ENCODE measurements around the gene MCF2.

GRCh38 chrX:139639253-139639652 lies 68.7 kb downstream of the MCF2 start:
- TF ChIP-seq CTCF (IDR thresholded peaks at IDR 0.05) (no peak), EP300 (IDR thresholded peaks at IDR 0.05) (no peak)
